Heart right ventricle (tissue), 16 donors: ENCODE data around the gene PODNL1. TPM values are rescaled to one million over a fixed set of nuclear protein-coding genes. Genes with fewer than 3 reads are reported as not detected.

Experiments
- ATAC-seq, 8 donors: fragments of 200-7000 bp; cut with Tn5 transposase; one replicate each; pipeline ENCODE4 v1.9.1; 2020; ENCODE audit warnings: mild to moderate bottlenecking in 8 of 8, moderate library complexity in 8 of 8, moderate number of reproducible peaks in 1 of 8
- DNase-seq, 2 donors: peaks; one replicate each; pipeline ENCODE4 v3.0.0-alpha.2; 2020
- H3K27ac ChIP-seq, 10 donors: fragments of 200-600 bp; sonication (generic) in 2 of 10; one replicate each; pipeline versions ENCODE4 v1.5.0 to v1.8.0; 2020 to 2022; ENCODE audit warnings: mild to moderate bottlenecking in 3 of 10
- H3K27me3 ChIP-seq, 7 donors: fragments of 200-600 bp; one replicate each; pipeline ENCODE4 v1.8.0; 2021 to 2022; ENCODE audit warnings: mild to moderate bottlenecking in 2 of 7
- H3K36me3 ChIP-seq, 9 donors: fragments of 200-600 bp; sonication (generic) in 1 of 9; one replicate each; pipeline versions ENCODE4 v1.5.0 to v1.8.0; 2020 to 2022; ENCODE audit warnings: mild to moderate bottlenecking in 2 of 9
- H3K4me1 ChIP-seq, 9 donors: fragments of 200-600 bp; sonication (generic) in 1 of 9; one replicate each; pipeline versions ENCODE4 v1.5.0 to v1.8.0; 2020 to 2022; ENCODE audit warnings: mild to moderate bottlenecking in 4 of 9
- H3K4me3 ChIP-seq, 10 donors: fragments of 200-600 bp; sonication (generic) in 2 of 10; one replicate each; pipeline versions ENCODE4 v1.5.0 to v1.8.0; 2020 to 2022; ENCODE audit warnings: mild to moderate bottlenecking in 7 of 10, moderate library complexity in 2 of 10
- H3K9me3 ChIP-seq, 11 donors: fragments of 200-600 bp in 10 of 11; sonication (generic) in 2 of 11; one replicate each; pipeline versions ENCODE4 v1.5.0 to v1.8.0; 2013 to 2022; ENCODE audit warnings: mild to moderate bottlenecking in 2 of 11, control low read depth in 1 of 11, moderate library complexity in 1 of 11
- WGBS, 2 donors: extraction: QIAGEN DNeasy Blood & Tissue Kit; methylation state at CpG; one replicate each; pipeline ENCODE4 v1.1.7; 2013; ENCODE audit warnings: inconsistent platforms in 1 of 2; 5-methylcytosine and 5-hydroxymethylcytosine counted together
- intact Hi-C, 10 donors: fragments of 100-400 bp; cut with DNase I; formaldehyde crosslinking; loops; one replicate each; pipeline versions ENCODE4 v1.11.1 to v1.14.2; 2022
- polyA plus RNA-seq, 2 donors: library from polyadenylated mRNA; stranded (reverse); fragments of 200-250 nt; gene quantifications; one replicate each; pipeline ENCODE4 v1.2.3, GENCODE V29; 2013
- total RNA-seq, 10 donors: library from RNA; stranded (reverse); fragmentation: NEBNext Ultra II Directional in 3 of 10; extraction: Animal tissue kit (Norgen Biotek cat#: 25700) in 3 of 10; gene quantifications; one replicate each; pipeline versions ENCODE4 v1.2.1 to v1.2.4, GENCODE V29; 2021 to 2023
- TF ChIP-seq, protein P1 (sequence below), 9 donors: fragments of 200-600 bp; sonication (generic) in 2 of 9; IDR thresholded peaks; one replicate each; pipeline versions ENCODE4 v1.5.0 to v1.8.0; 2021 to 2022; ENCODE audit warnings: antibody characterized with exemption in 9 of 9, mild to moderate bottlenecking in 5 of 9, moderate library complexity in 1 of 9
- donor health status: Arrhythmogenic right ventricular cardiomyopathy.
- donor health status: ischemic (EF 13 %, LVEDD 7.1; RV severe dilation, severe dysfunction).
- donor health status: healthy with polysubstance abuse.
- donor health status: DM: no; HTN: yes; CAD: no.
- donor health status: DM: no; HTN: no; CAD: no.
- donor health status: ischemic (EF 25% LVEDD 6.9; RV normal size, moderate dysfunction).
- donor health status: ischemic (EF 25% LVEDD 5.7; RV mildly dilated, moderate dysfunction).
- donor health status: healthy.
- donor health status: DM: yes; HTN: yes; CAD: no.
- donor health status: Ischemic cardiomyopathy.
- donor health status: ischemic (EF 35%, LVEDD 5.7; RV mildly dilated, moderate dysfunction).
- donor health status: nonischemic (EF 11% LVEDD 7.7; RV severe dilation, severe dysfunction).
- donor health status: DM: yes; HTN: yes; CAD: no.
- donor health status: PGD.
- donor health status: ischemic (EF 29% LVEDD 5.4; RV normal size, mild dysfunction).
- donor health status: nonischemic (EF 23%, LVEDD 6.1; RV moderate dilation, normal function).

PODNL1 gene
- total and polyA plus RNA-seq, 12 donors = 0.76 to 6.2 (median 1.8) TPM

DNA sequence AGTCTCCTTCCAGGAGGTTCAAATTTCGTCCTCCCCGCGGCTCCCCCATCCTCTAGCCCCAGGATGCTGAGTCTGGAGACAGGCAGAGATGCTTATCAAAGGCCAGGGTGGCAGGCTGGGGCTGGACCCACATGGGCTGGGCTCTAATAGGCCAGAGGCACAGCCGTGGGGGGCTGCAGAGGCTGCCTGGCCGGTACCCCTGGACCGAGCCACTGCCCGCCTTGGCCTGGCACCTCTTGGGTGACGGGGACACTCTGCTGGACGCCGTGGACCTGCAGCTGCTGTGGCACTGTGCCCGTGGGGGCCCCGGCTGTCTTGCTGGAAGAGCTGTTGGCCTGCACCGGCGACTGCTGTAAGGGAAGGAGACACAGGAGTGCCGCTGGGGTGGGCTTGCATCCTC is 42.1 kb upstream of the PODNL1 start:
- Histone ChIP-seq H3K4me3 (no peak overlapping the region), H3K9me3 (no peaks in the 10 kb centered on the region), H3K27me3 (no peaks in the 10 kb centered on the region), H3K4me1 (peaks cover 6 to 48% (median 31%) of the 10 kb centered on the region in 9 donors), H3K36me3 (peaks cover 0 to 39% (median 0%) of the 10 kb centered on the region in 9 donors), H3K27ac (no peak overlapping the region)
- intact Hi-C loops = no loop called here
- no peak for DNase-seq
- no peak for ATAC-seq
- TF ChIP-seq, protein P1, sequence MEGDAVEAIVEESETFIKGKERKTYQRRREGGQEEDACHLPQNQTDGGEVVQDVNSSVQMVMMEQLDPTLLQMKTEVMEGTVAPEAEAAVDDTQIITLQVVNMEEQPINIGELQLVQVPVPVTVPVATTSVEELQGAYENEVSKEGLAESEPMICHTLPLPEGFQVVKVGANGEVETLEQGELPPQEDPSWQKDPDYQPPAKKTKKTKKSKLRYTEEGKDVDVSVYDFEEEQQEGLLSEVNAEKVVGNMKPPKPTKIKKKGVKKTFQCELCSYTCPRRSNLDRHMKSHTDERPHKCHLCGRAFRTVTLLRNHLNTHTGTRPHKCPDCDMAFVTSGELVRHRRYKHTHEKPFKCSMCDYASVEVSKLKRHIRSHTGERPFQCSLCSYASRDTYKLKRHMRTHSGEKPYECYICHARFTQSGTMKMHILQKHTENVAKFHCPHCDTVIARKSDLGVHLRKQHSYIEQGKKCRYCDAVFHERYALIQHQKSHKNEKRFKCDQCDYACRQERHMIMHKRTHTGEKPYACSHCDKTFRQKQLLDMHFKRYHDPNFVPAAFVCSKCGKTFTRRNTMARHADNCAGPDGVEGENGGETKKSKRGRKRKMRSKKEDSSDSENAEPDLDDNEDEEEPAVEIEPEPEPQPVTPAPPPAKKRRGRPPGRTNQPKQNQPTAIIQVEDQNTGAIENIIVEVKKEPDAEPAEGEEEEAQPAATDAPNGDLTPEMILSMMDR (IDR thresholded peaks at IDR 0.05) = no peak
- WGBS, 2 donors = 92 to 95% methylated on average over 15 of the region's 15 CpGs

DNA sequence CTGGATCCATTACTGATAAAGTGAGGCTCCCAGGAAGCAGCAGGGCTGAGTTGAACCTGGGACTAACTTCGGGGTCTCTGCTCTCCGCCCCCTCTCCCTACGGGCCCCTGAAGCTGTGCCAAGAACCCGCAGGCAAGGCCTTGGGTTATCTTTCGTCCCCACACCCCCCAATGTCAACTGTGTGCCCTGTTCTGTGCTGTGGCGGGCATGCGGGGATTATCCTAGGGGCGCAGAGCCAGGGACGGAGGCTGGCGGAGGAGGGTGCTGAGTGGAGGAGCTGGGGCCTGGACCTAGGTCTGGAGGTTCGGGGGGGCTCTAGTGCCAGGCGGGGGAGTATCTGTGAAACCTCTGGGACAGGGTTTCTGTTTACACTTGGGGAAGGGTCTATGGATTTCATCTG is 41.5 kb upstream of the PODNL1 start:
- no peak for ATAC-seq
- peak overlapping the region in 5 of 10 donors; percentile 56 to 67 (median 58) for H3K4me3 ChIP-seq
- intact Hi-C loops = no loop called here
- H3K27me3 ChIP-seq = no peaks in the 10 kb centered on the region
- peak overlapping the region in 6 of 10 donors; percentile 77 to 89 (median 86) for H3K27ac ChIP-seq
- 76 to 78% methylated on average over 12 of the region's 12 CpGs for WGBS, 2 donors
- peaks cover 6 to 48% (median 27%) of the 10 kb centered on the region in 9 donors for H3K4me1 ChIP-seq
- DNase-seq = no peak
- TF ChIP-seq, protein P1 (IDR thresholded peaks at IDR 0.05) = no peak
- H3K36me3 ChIP-seq = peaks cover 0 to 45% (median 0%) of the 10 kb centered on the region in 9 donors
- H3K9me3 ChIP-seq = no peaks in the 10 kb centered on the region

DNA sequence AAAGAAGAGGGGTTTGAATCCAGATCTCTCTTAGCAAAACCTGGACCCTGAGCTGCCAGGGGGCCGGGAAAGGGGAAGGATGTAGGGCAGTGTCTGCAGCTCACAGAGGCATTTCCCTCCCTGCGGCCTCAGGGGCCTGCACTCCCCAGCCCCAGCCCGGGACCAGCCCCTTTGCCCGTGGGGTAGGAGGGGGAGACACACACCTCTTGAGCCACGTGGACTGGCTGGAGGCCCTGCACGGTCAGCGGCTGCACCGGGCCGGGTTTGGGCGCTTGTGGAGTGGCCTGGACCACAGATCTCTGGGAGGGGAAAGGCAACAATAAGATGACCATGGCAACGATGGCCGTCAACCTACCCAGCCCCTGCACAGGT is 41.0 kb upstream of the PODNL1 start:
- ATAC-seq = peak in 1 of 8 donors; percentile 13
- Histone ChIP-seq H3K9me3 (no peaks in the 10 kb centered on the region), H3K4me3 (peak overlapping the region; percentile 28 to 67 (median 57)), H3K27ac (peak overlapping the region in 9 of 10 donors; percentile 72 to 89 (median 84)), H3K4me1 (peaks cover 6 to 48% (median 27%) of the 10 kb centered on the region in 9 donors), H3K27me3 (no peaks in the 10 kb centered on the region), H3K36me3 (peaks cover 0 to 49% (median 0%) of the 10 kb centered on the region in 9 donors)
- TF ChIP-seq, protein P1 (IDR thresholded peaks at IDR 0.05) = no peak
- intact Hi-C loops = no loop called here
- no peak for DNase-seq
- 15 to 21% methylated on average over 12 of the region's 12 CpGs for WGBS, 2 donors

DNA sequence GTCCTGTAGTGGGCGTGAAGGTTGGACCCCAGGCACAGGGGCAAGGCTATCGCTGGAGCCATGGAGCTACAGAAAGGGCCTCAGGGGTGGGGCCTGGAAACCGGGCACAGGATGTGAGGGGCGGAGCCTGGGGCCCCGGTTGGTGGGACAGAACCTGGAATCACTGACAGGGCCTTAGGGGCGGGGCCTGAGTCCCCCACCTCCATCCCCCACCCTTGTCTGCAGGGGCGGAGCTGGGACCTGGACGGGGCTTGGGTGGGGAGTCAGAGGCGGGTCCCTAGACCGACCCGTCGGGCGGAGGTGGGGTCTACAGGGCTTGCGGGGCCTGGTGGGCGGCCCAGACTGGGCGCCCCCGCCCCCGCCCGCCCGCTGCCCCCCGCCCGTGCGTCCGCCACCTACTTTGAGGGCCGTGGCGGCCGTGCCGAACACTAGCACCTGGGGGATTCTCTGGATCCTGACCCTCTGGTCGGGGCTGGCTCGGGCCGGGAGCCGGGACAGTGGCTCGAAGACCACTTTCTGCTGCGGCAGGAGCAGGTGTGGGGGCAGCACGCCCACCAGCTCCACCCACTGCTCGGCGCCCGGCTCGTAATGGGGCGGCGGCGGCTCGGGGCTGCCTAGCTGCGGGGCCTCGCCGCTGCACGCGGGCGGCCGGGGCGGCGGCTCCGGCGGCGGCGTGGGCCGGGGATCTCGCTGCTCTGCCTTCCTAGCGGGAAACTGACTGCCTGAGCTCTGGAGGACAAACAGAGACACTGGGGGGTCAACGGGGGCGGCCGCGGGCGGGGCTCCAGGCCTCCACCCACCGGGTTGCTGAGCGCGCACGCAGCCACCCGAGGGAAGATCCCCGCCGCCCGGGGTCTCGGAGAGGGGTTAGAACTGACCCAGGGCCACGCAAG is 40.4 kb upstream of the PODNL1 start:
- 3 to 5% methylated on average over 59 to 74 of the region's 74 CpGs for WGBS, 2 donors
- intact Hi-C loops = no loop called here
- H3K27ac ChIP-seq = peak overlapping the region; percentile 32 to 89 (median 84)
- peak overlapping the region; percentile 28 to 67 (median 57) for H3K4me3 ChIP-seq
- peaks cover 0 to 55% (median 0%) of the 10 kb centered on the region in 9 donors for H3K36me3 ChIP-seq
- no peaks in the 10 kb centered on the region for H3K9me3 ChIP-seq
- ATAC-seq (peak; percentile 84 to 91 (median 88)), DNase-seq (peak; percentile 87 to 89)
- H3K4me1 ChIP-seq = peaks cover 6 to 48% (median 27%) of the 10 kb centered on the region in 9 donors
- no peaks in the 10 kb centered on the region for H3K27me3 ChIP-seq
- TF ChIP-seq, protein P1 (IDR thresholded peaks at IDR 0.05) = no peak
